Measurements from ENCODE around the gene UBA3. TPM values are rescaled to one million over a fixed set of nuclear protein-coding genes. Genes with fewer than 3 reads are reported as not detected.

The UBA3 gene
- total RNA-seq, 1 donor from 2014 or later: 65.1 TPM

DNA sequence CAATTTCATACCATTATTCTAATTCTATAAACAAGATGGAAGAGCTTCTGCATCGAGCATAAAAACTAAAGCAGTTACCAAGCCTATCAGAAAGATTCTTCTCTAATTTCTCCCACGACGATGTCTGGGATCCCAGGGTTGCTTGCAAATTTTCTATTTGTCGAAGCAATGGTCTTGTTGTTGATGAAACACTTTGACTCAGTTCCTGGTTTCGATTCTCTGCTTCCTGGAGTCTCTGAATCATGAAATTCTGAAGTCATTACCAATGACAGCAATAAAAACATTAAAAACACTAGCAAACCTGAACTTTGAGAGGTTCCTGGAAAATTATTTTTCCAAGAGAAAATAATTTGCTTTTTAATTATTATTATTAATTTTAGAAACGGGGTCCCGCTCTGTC is 46.7 kb downstream of the UBA3 start:
- no peak for DNase-seq (ENCODE audit: low read depth)
- H3K4me3 ChIP-seq (ENCODE audit: low read depth, low read length): no peak overlapping the region
- TF ChIP-seq, protein P1, sequence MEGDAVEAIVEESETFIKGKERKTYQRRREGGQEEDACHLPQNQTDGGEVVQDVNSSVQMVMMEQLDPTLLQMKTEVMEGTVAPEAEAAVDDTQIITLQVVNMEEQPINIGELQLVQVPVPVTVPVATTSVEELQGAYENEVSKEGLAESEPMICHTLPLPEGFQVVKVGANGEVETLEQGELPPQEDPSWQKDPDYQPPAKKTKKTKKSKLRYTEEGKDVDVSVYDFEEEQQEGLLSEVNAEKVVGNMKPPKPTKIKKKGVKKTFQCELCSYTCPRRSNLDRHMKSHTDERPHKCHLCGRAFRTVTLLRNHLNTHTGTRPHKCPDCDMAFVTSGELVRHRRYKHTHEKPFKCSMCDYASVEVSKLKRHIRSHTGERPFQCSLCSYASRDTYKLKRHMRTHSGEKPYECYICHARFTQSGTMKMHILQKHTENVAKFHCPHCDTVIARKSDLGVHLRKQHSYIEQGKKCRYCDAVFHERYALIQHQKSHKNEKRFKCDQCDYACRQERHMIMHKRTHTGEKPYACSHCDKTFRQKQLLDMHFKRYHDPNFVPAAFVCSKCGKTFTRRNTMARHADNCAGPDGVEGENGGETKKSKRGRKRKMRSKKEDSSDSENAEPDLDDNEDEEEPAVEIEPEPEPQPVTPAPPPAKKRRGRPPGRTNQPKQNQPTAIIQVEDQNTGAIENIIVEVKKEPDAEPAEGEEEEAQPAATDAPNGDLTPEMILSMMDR (conservative IDR thresholded peaks at IDR 0.05; ENCODE audit: low read depth, low read length): no peak

DNA sequence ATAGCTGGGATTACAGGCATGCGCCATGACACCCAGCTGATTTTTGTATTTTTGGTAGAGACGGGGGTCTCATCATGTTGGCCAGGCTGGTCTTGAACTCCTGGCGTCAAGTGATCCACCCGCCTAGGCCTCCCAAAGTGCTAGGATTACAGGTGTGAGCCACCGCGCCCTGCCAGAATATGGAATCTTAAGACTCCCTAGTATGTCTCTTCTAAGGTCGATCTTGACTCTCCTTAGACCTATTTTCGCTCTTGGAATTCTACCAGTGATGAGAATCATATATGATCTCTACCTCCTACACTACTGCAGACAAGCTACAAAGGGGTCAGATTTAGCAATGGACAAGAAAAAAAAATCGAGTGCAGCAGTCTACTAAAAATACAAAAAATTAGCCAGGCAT is 47.4 kb downstream of the UBA3 start:
- TF ChIP-seq, protein P1 (conservative IDR thresholded peaks at IDR 0.05; ENCODE audit: low read depth, low read length): no peak
- DNase-seq (ENCODE audit: low read depth): no peak

DNA sequence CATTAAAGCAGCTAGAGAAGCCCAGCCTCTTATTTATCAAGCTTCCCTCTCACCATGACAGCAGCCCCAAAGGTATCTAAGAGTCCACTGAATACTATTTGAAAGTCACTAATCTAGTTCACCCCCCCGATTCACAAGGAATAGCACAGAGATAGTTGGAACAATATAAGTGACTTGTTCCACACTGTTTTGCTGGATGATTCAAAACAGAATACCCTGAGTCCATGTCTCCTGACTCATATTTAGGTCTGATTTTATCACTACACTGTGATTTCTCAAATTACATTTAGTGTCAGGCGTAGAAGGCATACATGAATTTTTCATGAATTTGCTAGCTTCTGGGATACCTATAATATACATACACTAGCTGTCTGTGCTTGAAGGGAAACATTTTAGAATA is 48.0 kb downstream of the UBA3 start:
- no peak overlapping the region for H3K4me3 ChIP-seq (ENCODE audit: low read depth, low read length)
- TF ChIP-seq, protein P1 (conservative IDR thresholded peaks at IDR 0.05; ENCODE audit: low read depth, low read length): no peak
- DNase-seq (ENCODE audit: low read depth): no peak

More for the DNA sequence above, 47.4 kb downstream of the UBA3 start:
- no peak overlapping the region for H3K4me3 ChIP-seq (ENCODE audit: low read depth, low read length)

- DNase-seq (ENCODE audit: low read depth): no peak
- H3K4me3 ChIP-seq (ENCODE audit: low read depth, low read length): no peak overlapping the region
- TF ChIP-seq, protein P1 (conservative IDR thresholded peaks at IDR 0.05; ENCODE audit: low read depth, low read length): no peak
Measured at GRCh38 chr3:69031635-69032034, 48.5 kb downstream of the UBA3 start.

DNA sequence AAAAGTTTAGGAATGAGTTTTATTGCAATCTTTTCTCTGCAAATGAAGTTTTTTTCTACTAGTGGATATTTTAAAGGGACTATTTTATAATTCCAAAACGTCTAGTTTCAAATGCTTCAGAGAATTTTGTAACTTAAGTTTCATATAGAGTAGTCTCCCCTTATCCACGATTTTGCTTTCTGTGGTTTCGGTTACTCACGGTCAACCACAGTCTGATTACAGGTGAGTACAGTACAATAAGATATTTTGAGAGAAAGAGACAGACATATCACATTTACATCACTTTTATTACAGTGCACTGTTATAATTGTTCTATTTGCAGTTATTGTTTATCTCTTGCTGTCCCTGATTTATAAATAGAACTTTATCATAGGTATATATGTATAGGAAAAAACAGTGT is 59.3 kb downstream of the UBA3 start:
- TF ChIP-seq, protein P1 (conservative IDR thresholded peaks at IDR 0.05; ENCODE audit: low read depth, low read length): no peak
- H3K4me3 ChIP-seq (ENCODE audit: low read depth, low read length): no peak overlapping the region
- no peak for DNase-seq (ENCODE audit: low read depth)

- TF ChIP-seq, protein P1 (conservative IDR thresholded peaks at IDR 0.05; ENCODE audit: low read depth, low read length): peak; percentile 39
- no peak for DNase-seq (ENCODE audit: low read depth)
Measured at GRCh38 chr3:69020424-69020823, 59.7 kb downstream of the UBA3 start.

DNA sequence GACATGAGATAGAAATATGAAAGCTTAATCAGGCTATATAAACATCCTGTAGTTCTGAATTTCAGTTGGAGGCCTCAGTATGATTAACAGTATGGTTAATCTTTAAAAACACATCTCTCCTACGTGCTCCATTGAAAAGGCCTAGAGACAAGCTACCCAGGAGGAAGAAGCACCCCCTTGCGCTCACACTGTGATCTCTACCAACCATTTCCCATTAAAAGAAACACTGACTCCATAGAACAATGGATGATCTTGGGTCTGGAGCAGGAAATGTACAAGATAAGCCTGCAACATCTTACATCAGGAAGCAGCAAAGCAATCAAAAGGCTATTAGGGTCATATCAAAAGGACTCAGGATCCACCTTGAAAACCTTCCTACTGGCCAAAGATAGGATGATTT is 63.3 kb downstream of the UBA3 start:
- TF ChIP-seq, protein P1 (conservative IDR thresholded peaks at IDR 0.05; ENCODE audit: low read depth, low read length): no peak
- no peak for DNase-seq (ENCODE audit: low read depth)
- H3K4me3 ChIP-seq (ENCODE audit: low read depth, low read length): no peak overlapping the region

More at GRCh38 chr3:69020424-69020823, 59.7 kb downstream of the UBA3 start:
- H3K4me3 ChIP-seq (ENCODE audit: low read depth, low read length): no peak overlapping the region

Measured in epithelial cell of proximal tubule (primary cell).